HCT116 (cell line): ENCODE results near the gene ZNF691. TPM values are rescaled to one million over a fixed set of nuclear protein-coding genes. Genes with fewer than 3 reads are reported as not detected.

Source experiments
- ATAC-seq: fragments of 200-7000 bp; cut with Tn5 transposase; 2 replicates; pipeline ENCODE4 v1.9.1; 2020; ENCODE audit warnings: mild to moderate bottlenecking, moderate library complexity
- BruUV-seq: library from RNA; stranded (reverse); fragments of 400-500 nt; replicated peaks from 2 replicates; lab custom pipeline; 2021; lab: Mats Ljungman, UMichigan
- CTCF ChIA-PET: fragments of 300-600 bp; sonication (Branson Sonifier 250); formaldehyde crosslinking; loops from one replicate; lab custom pipeline; 2021; ENCODE audit warnings: antibody characterized with exemption; lab: Charles Lee
- POLR2A ChIA-PET: fragments of 300-600, 350-600 bp; sonication (Branson Sonifier 250); formaldehyde crosslinking; loops from one replicate; lab custom pipeline; 2021; ENCODE audit warnings: antibody characterized with exemption; lab: Charles Lee
- RAD21 ChIA-PET, 2 experiments: fragments of 300-600 bp; sonication (Branson Sonifier 250); formaldehyde crosslinking; loops; one replicate each; lab custom pipeline; 2023; ENCODE audit warnings: low total read pairs in 2 of 2; ENCODE audit not compliant: uncharacterized antibody in 2 of 2, unreplicated experiment in 2 of 2, low non-redundant PET in 1 of 2; lab: Charles Lee
- DNase-seq: peaks from one replicate; pipeline ENCODE4 v3.0.0-alpha.2; 2010; ENCODE audit warnings: low read depth, low spot score
- H2AFZ ChIP-seq: fragments of 200-600 bp; shearing (Covaris generic), sonication (generic); 2 replicates; pipeline ENCODE4 v1.6.1; 2017; ENCODE audit warnings: low read depth, mixed run types, mixed read lengths, antibody characterized with exemption, low read length; ENCODE audit not compliant: poor library complexity, severe bottlenecking
- H3K27ac ChIP-seq: 2 replicates; pipeline ENCODE4 v1.5.1; 2012; ENCODE audit warnings: low read depth, low read length
- H3K27me3 ChIP-seq: fragments of 200-600 bp; sonication (generic); 2 replicates; pipeline ENCODE4 v1.6.1; 2016; ENCODE audit warnings: mixed run types, low read length, mixed read lengths; ENCODE audit not compliant: insufficient read depth
- H3K36me3 ChIP-seq, 2 experiments: fragments of 200-500 bp in 1 of 2; fragments of 200-600 bp in 1 of 2; sonication (Bioruptor generic) in 1 of 2; sonication (generic) in 1 of 2; 2 replicates each; pipeline versions ENCODE4 v1.5.1 to v1.6.1; 2014 to 2016; ENCODE audit warnings: low read length in 2 of 2, inconsistent platforms in 1 of 2, mixed read lengths in 1 of 2, mixed run types in 1 of 2; ENCODE audit not compliant: insufficient read depth in 2 of 2, control insufficient read depth in 1 of 2
- H3K4me1 ChIP-seq, 2 experiments: fragments of 200-600 bp in 1 of 2; sonication (generic) in 1 of 2; 2 replicates each; pipeline versions ENCODE4 v1.5.1 to v1.6.1; 2012 to 2017; ENCODE audit warnings: low read length in 2 of 2, inconsistent platforms in 1 of 2, mild to moderate bottlenecking in 1 of 2, mixed read lengths in 1 of 2, mixed run types in 1 of 2, moderate library complexity in 1 of 2; ENCODE audit not compliant: insufficient read depth in 2 of 2, control insufficient read depth in 1 of 2
- H3K4me2 ChIP-seq: fragments of 200-600 bp; sonication (generic); 2 replicates; pipeline ENCODE4 v1.6.1; 2017; ENCODE audit warnings: mixed run types, low read length, mixed read lengths
- H3K4me3 ChIP-seq, 2 experiments: fragments of 200-600 bp in 1 of 2; sonication (generic) in 1 of 2; replicated peaks in 1 of 2; 2 replicates each; pipeline ENCODE4 v1.5.1; 2011 to 2016; ENCODE audit warnings: low read length in 2 of 2, control low read depth in 1 of 2, low read depth in 1 of 2, mild to moderate bottlenecking in 1 of 2, mixed read lengths in 1 of 2, mixed run types in 1 of 2
- H3K79me2 ChIP-seq: fragments of 200-600 bp; sonication (generic); 2 replicates; pipeline ENCODE4 v1.6.1; 2017; ENCODE audit warnings: mild to moderate bottlenecking, mixed run types, low read length, moderate library complexity, mixed read lengths; ENCODE audit not compliant: insufficient read depth
- H3K9ac ChIP-seq: fragments of 200-600 bp; sonication (generic); 2 replicates; pipeline ENCODE4 v1.6.1; 2016; ENCODE audit warnings: low read length, mixed read lengths
- H3K9me2 ChIP-seq: fragments of 200-600 bp; sonication (generic), shearing (Covaris generic); 2 replicates; pipeline ENCODE4 v1.6.1; 2017; ENCODE audit warnings: mixed run types, mild to moderate bottlenecking, moderate library complexity; ENCODE audit not compliant: insufficient read depth
- H3K9me3 ChIP-seq, 2 experiments: fragments of 200-500 bp in 1 of 2; fragments of 200-600 bp in 1 of 2; sonication (Bioruptor generic) in 1 of 2; sonication (generic) in 1 of 2; 2 replicates each; pipeline ENCODE4 v1.6.1; 2014 to 2017; ENCODE audit warnings: low read length in 2 of 2, mixed read lengths in 2 of 2, inconsistent platforms in 1 of 2, low read depth in 1 of 2, mild to moderate bottlenecking in 1 of 2, mixed run types in 1 of 2, moderate library complexity in 1 of 2; ENCODE audit not compliant: control insufficient read depth in 1 of 2, insufficient read depth in 1 of 2
- H4K20me1 ChIP-seq: fragments of 200-600 bp; sonication (generic), shearing (Covaris generic); 2 replicates; pipeline ENCODE4 v1.6.1; 2017; ENCODE audit warnings: mixed run types, mild to moderate bottlenecking, moderate library complexity; ENCODE audit not compliant: insufficient read depth
- CEBPB ChIP-seq: IDR thresholded peaks from 2 replicates; pipeline ENCODE4 v1.6.1; 2012; ENCODE audit warnings: low read depth
- EZH2 ChIP-seq: fragments of 200-600 bp; sonication (generic); IDR thresholded peaks from 2 replicates; pipeline ENCODE4 v1.6.1; 2017; ENCODE audit warnings: antibody characterized with exemption, mixed run types
- FOSL1 ChIP-seq: IDR thresholded peaks from 2 replicates; pipeline ENCODE4 v1.6.1; 2012; ENCODE audit warnings: low read depth
- JUND ChIP-seq: IDR thresholded peaks from 2 replicates; pipeline ENCODE4 v1.6.1; 2012
- POLR2AphosphoS5 ChIP-seq: IDR thresholded peaks from 2 replicates; pipeline ENCODE4 v1.6.1; 2011; ENCODE audit warnings: mild to moderate bottlenecking, low read depth, low read length, moderate library complexity
- SP1 ChIP-seq: IDR thresholded peaks from 2 replicates; pipeline ENCODE4 v1.6.1; 2012; ENCODE audit warnings: low read depth
- SRF ChIP-seq: IDR thresholded peaks from 2 replicates; pipeline ENCODE4 v1.6.1; 2012; ENCODE audit warnings: low read depth
- TCF7L2 ChIP-seq: IDR thresholded peaks from 2 replicates; pipeline ENCODE4 v1.7.0; 2011; ENCODE audit warnings: borderline replicate concordance, inconsistent platforms; ENCODE audit not compliant: insufficient read depth, insufficient read length; ENCODE audit errors: extremely low read depth
- YY1 ChIP-seq: IDR thresholded peaks from 2 replicates; pipeline ENCODE4 v1.6.1; 2011; ENCODE audit warnings: low read length, low read depth, moderate library complexity, mild to moderate bottlenecking; ENCODE audit not compliant: insufficient replicate concordance; ENCODE audit errors: extremely low read depth
- ZNF274 ChIP-seq: fragments of 200-500 bp; sonication (Bioruptor generic); IDR thresholded peaks from 2 replicates; pipeline ENCODE4 v1.6.1; 2014; ENCODE audit warnings: mild to moderate bottlenecking, low read depth, low read length, inconsistent platforms
- intact Hi-C: fragments of 100-400 bp; cut with micrococcal nuclease; formaldehyde crosslinking; loops from 2 replicates; pipeline ENCODE4 v1.10.0; 2022
- total RNA-seq: library from RNA; stranded (reverse); gene quantifications from one replicate; pipeline ENCODE4 v1.2.1, GENCODE V29; 2021; ENCODE audit not compliant: unreplicated experiment

Gene ZNF691
- total RNA-seq, 1 experiment from 2014 or later: 11.1 TPM

DNA sequence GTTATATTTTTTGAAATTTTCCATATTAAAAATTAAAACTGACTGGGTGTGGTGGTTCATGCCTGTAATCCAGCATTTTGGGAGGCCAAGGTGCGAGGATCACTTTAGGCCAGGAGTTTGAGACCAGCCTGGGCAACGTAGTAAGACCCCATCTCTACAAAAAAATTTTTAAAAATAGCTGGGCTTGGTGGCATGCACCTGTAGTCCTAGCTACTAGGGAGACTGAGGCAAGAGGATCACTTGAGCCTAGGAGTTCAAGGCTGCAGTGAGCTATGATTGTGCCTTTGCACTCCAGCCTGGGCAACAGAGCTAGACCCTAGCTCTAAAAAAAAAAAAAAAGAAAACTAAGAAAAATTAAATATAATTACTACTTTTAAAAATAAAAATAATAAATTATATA is 24.7 kb upstream of the ZNF691 start:
- Histone ChIP-seq H3K9ac (no peak overlapping the region), H3K4me1 (peaks cover 24 to 39% of the 10 kb centered on the region in 2 experiments), H3K27me3 (no peaks in the 10 kb centered on the region), H2AFZ (no peak overlapping the region), H3K4me2 (no peak overlapping the region), H4K20me1 (no peaks in the 10 kb centered on the region), H3K79me2 (no peaks in the 10 kb centered on the region), H3K27ac (no peak overlapping the region), H3K9me2 (no peaks in the 10 kb centered on the region), H3K36me3 (no peaks in the 10 kb centered on the region), H3K9me3 (no peaks in the 10 kb centered on the region), H3K4me3 (no peak overlapping the region)
- ChIA-PET POLR2A (interaction anchor here (0.6 to 1.1 kb wide), 3 partner anchors 10 to 25 kb away, joined by 3 to 5 read pairs (median 4); partner anchors contain the start of gene ZNF691), RAD21 (no interaction called here), CTCF (interaction anchor here (0.7 kb wide), 1 partner anchor 25 kb away, joined by 3 read pairs; the partner anchor contains the start of gene ZNF691)
- TF ChIP-seq SP1 (no peak), ZNF274 (no peak), YY1 (no peak), EZH2 (no peak), SRF (no peak), JUND (no peak), POLR2AphosphoS5 (no peak)
- ATAC-seq (no peak), DNase-seq (no peak)
- no TSS peak for BruUV-seq
- intact Hi-C loops: no loop called here

DNA sequence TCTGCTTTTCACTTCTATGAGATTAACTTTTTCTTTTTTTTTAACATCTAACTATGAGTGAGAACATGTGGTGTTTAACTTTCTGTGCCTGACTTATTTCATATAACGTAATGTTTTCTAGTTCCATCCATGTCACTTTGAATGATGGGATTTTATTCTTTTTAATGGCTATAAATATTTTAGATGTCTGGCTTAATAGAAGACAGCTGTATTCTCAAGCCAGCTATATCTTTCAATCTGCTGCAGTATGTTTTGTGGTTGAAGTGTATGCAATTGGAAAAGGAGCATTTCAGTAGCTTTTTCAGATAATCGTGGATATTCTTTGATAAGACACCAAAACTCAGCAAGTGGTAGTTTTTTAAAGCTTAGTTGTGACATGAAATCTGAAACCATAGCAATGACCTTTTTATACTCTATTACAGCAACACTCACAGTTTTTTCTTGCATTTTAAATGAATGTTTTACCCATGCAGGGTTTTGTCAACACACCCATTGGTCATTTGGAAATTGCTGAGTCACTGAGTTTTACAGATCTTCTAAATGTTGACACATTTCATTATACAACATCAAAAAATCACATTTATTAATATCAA is 23.5 kb upstream of the ZNF691 start:
- Histone ChIP-seq H3K9me2 (no peaks in the 10 kb centered on the region), H3K27ac (peak overlapping the region; percentile 56; the same call in 1 of the 2 replicates), H3K4me3 (no peak overlapping the region), H4K20me1 (no peaks in the 10 kb centered on the region), H3K36me3 (no peaks in the 10 kb centered on the region), H3K4me2 (peak overlapping the region; percentile 55; the same call in 1 of the 2 replicates), H3K9me3 (no peaks in the 10 kb centered on the region), H3K27me3 (no peaks in the 10 kb centered on the region), H2AFZ (no peak overlapping the region), H3K9ac (no peak overlapping the region), H3K79me2 (no peaks in the 10 kb centered on the region), H3K4me1 (peaks cover 21 to 33% of the 10 kb centered on the region in 2 experiments)
- ATAC-seq (no peak), DNase-seq (no peak)
- intact Hi-C loops: no loop called here
- RAD21 ChIA-PET: no interaction called here
- CTCF ChIA-PET: interaction anchor here (1.1 kb wide), 1 partner anchor 251 kb away, joined by 4 read pairs; no protein-coding TSS in a partner anchor
- BruUV-seq: no TSS peak
- POLR2A ChIA-PET: interaction anchor here (0.7 kb wide), 1 partner anchor 24 kb away, joined by 3 read pairs; the partner anchor contains the start of gene ZNF691
- TF ChIP-seq CEBPB (no peak), POLR2AphosphoS5 (no peak), FOSL1 (no peak), ZNF274 (no peak), SP1 (no peak), TCF7L2 (no peak), SRF (no peak)
